HL-60 (cell line): ENCODE measurements around the gene ACSS3.

ENCODE experiments used
- GABPA ChIP-seq: IDR thresholded peaks from 2 replicates; pipeline ENCODE4 v1.6.1; 2012; ENCODE audit warnings: low read depth
- POLR2AphosphoS5 ChIP-seq: IDR thresholded peaks from 2 replicates; pipeline ENCODE4 v1.6.1; 2012; ENCODE audit warnings: low read depth
- SPI1 ChIP-seq: IDR thresholded peaks from 2 replicates; pipeline ENCODE4 v1.6.1; 2012; ENCODE audit warnings: low read depth, mild to moderate bottlenecking, borderline replicate concordance
- TF ChIP-seq, protein P1 (sequence below): IDR thresholded peaks from one replicate; pipeline ENCODE4 v1.5.1; 2011; ENCODE audit warnings: low read length, control low read depth, inconsistent platforms; ENCODE audit not compliant: insufficient read depth
- TF ChIP-seq, protein P2 (sequence below): IDR thresholded peaks from 2 replicates; pipeline ENCODE4 v1.6.1; 2012; ENCODE audit warnings: low read depth; ENCODE audit not compliant: insufficient replicate concordance

DNA sequence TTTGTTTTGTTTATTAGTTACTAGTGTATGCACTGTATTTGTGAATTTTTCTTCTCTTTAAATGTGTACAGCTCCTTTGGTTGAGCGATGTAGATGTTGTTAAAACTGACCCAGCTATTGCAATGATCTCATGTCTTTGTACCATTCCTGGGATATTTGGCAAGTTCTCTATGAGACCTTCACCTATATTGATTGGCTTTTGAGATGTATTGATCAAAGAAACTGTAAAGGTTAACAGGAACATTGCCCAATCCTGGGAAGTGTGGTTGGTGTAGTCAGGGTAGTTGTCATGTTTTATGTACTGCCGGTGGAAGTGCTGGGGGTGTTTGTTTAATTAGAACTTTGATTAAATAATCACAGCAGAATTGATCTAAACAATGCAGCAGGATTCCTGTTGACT, 43.1 kb downstream of the ACSS3 start:
- TF ChIP-seq, protein P1, sequence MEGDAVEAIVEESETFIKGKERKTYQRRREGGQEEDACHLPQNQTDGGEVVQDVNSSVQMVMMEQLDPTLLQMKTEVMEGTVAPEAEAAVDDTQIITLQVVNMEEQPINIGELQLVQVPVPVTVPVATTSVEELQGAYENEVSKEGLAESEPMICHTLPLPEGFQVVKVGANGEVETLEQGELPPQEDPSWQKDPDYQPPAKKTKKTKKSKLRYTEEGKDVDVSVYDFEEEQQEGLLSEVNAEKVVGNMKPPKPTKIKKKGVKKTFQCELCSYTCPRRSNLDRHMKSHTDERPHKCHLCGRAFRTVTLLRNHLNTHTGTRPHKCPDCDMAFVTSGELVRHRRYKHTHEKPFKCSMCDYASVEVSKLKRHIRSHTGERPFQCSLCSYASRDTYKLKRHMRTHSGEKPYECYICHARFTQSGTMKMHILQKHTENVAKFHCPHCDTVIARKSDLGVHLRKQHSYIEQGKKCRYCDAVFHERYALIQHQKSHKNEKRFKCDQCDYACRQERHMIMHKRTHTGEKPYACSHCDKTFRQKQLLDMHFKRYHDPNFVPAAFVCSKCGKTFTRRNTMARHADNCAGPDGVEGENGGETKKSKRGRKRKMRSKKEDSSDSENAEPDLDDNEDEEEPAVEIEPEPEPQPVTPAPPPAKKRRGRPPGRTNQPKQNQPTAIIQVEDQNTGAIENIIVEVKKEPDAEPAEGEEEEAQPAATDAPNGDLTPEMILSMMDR = no peak
- TF ChIP-seq POLR2AphosphoS5 (no peak), SPI1 (no peak), GABPA (no peak)
- TF ChIP-seq, protein P2, sequence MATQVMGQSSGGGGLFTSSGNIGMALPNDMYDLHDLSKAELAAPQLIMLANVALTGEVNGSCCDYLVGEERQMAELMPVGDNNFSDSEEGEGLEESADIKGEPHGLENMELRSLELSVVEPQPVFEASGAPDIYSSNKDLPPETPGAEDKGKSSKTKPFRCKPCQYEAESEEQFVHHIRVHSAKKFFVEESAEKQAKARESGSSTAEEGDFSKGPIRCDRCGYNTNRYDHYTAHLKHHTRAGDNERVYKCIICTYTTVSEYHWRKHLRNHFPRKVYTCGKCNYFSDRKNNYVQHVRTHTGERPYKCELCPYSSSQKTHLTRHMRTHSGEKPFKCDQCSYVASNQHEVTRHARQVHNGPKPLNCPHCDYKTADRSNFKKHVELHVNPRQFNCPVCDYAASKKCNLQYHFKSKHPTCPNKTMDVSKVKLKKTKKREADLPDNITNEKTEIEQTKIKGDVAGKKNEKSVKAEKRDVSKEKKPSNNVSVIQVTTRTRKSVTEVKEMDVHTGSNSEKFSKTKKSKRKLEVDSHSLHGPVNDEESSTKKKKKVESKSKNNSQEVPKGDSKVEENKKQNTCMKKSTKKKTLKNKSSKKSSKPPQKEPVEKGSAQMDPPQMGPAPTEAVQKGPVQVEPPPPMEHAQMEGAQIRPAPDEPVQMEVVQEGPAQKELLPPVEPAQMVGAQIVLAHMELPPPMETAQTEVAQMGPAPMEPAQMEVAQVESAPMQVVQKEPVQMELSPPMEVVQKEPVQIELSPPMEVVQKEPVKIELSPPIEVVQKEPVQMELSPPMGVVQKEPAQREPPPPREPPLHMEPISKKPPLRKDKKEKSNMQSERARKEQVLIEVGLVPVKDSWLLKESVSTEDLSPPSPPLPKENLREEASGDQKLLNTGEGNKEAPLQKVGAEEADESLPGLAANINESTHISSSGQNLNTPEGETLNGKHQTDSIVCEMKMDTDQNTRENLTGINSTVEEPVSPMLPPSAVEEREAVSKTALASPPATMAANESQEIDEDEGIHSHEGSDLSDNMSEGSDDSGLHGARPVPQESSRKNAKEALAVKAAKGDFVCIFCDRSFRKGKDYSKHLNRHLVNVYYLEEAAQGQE = no peak
